Trophoblast cell (in vitro differentiated cells and primary cell): ENCODE results near the gene MYO18B.

Experiments used
- DNase-seq, 2 donors: peaks; one replicate each; pipeline ENCODE4 v3.0.0-alpha.2; 2016
- H2AFZ ChIP-seq: 2 replicates; pipeline ENCODE4 v1.6.1; 2013; ENCODE audit warnings: low read length, moderate library complexity, mild to moderate bottlenecking; ENCODE audit not compliant: insufficient read depth, poor library complexity
- H2AK5ac ChIP-seq: 2 replicates; pipeline ENCODE4 v1.6.1; 2013; ENCODE audit warnings: mild to moderate bottlenecking, low read length
- H2BK120ac ChIP-seq: 2 replicates; pipeline ENCODE4 v1.6.1; 2013; ENCODE audit warnings: low read length, mild to moderate bottlenecking, moderate library complexity; ENCODE audit not compliant: insufficient read depth, poor library complexity
- H2BK12ac ChIP-seq: 2 replicates; pipeline ENCODE4 v1.6.1; 2013; ENCODE audit warnings: mild to moderate bottlenecking, low read length, moderate library complexity
- H2BK5ac ChIP-seq: 2 replicates; pipeline ENCODE4 v1.6.1; 2013; ENCODE audit warnings: low read length, low read depth, moderate library complexity, mild to moderate bottlenecking; ENCODE audit not compliant: poor library complexity
- H3K14ac ChIP-seq: 2 replicates; pipeline ENCODE4 v1.6.1; 2013; ENCODE audit warnings: mild to moderate bottlenecking, low read length
- H3K18ac ChIP-seq: 2 replicates; pipeline ENCODE4 v1.6.1; 2013; ENCODE audit warnings: mild to moderate bottlenecking, low read length
- H3K23ac ChIP-seq: 2 replicates; pipeline ENCODE4 v1.6.1; 2013; ENCODE audit warnings: low read length
- H3K27ac ChIP-seq: 2 replicates; pipeline ENCODE4 v1.5.1; 2013; ENCODE audit warnings: low read depth, mild to moderate bottlenecking, inconsistent platforms, low read length, moderate library complexity
- H3K27me3 ChIP-seq: 2 replicates; pipeline ENCODE4 v1.6.1; 2013; ENCODE audit warnings: inconsistent platforms, mild to moderate bottlenecking, low read length, moderate library complexity; ENCODE audit not compliant: insufficient read depth
- H3K36me3 ChIP-seq, 2 experiments: 1 replicate in 1 of 2; 2 replicates in 1 of 2; pipeline ENCODE4 v1.6.1; 2013; ENCODE audit warnings: low read length in 2 of 2, mild to moderate bottlenecking in 2 of 2, moderate library complexity in 1 of 2; ENCODE audit not compliant: insufficient read depth in 2 of 2, control insufficient read depth in 1 of 2
- H3K4ac ChIP-seq: 2 replicates; pipeline ENCODE4 v1.6.1; 2013; ENCODE audit warnings: low read depth, mild to moderate bottlenecking, low read length, moderate library complexity
- H3K4me1 ChIP-seq, 2 experiments: 1 replicate in 1 of 2; 2 replicates in 1 of 2; pipeline ENCODE4 v1.6.1; 2013; ENCODE audit warnings: low read length in 2 of 2, mild to moderate bottlenecking in 2 of 2, moderate library complexity in 1 of 2; ENCODE audit not compliant: insufficient read depth in 2 of 2, control insufficient read depth in 1 of 2
- H3K4me2 ChIP-seq: 2 replicates; pipeline ENCODE4 v1.6.1; 2013; ENCODE audit warnings: inconsistent platforms, mild to moderate bottlenecking, low read length, moderate library complexity
- H3K4me3 ChIP-seq: 2 replicates; pipeline ENCODE4 v1.5.1; 2013; ENCODE audit warnings: mild to moderate bottlenecking, low read depth, low read length, inconsistent platforms
- H3K79me1 ChIP-seq: one replicate; pipeline ENCODE4 v1.6.1; 2013; ENCODE audit warnings: low read length
- H3K79me2 ChIP-seq: 2 replicates; pipeline ENCODE4 v1.6.1; 2013; ENCODE audit warnings: low read length, mild to moderate bottlenecking; ENCODE audit not compliant: control insufficient read depth, insufficient read depth, poor library complexity
- H3K9ac ChIP-seq: 2 replicates; pipeline ENCODE4 v1.6.1; 2013; ENCODE audit warnings: mild to moderate bottlenecking, low read length
- H3K9me3 ChIP-seq: 2 replicates; pipeline ENCODE4 v1.6.1; 2013; ENCODE audit warnings: low read depth, mild to moderate bottlenecking, control low read depth, inconsistent platforms, low read length; ENCODE audit not compliant: insufficient read depth
- H4K12ac ChIP-seq: 2 replicates; pipeline ENCODE4 v1.6.1; 2013; ENCODE audit warnings: low read depth, mild to moderate bottlenecking, low read length, moderate library complexity
- H4K8ac ChIP-seq: 2 replicates; pipeline ENCODE4 v1.6.1; 2013; ENCODE audit warnings: low read depth, mild to moderate bottlenecking, low read length, moderate library complexity
- H4K91ac ChIP-seq: one replicate; pipeline ENCODE4 v1.6.1; 2013; ENCODE audit warnings: low read depth, mild to moderate bottlenecking, low read length, moderate library complexity
- WGBS: extraction: QIAGEN DNeasy Blood & Tissue Kit; methylation state at CpG from one replicate; pipeline ENCODE4 v1.1.7; 2013; ENCODE audit warnings: missing lambda C conversion rate; ENCODE audit not compliant: insufficient read length, insufficient coverage; ENCODE audit errors: extremely low coverage; 5-methylcytosine and 5-hydroxymethylcytosine counted together

Gene MYO18B

GRCh38 chr22:25969901-25970300 is 227.9 kb downstream of the MYO18B start:
- Histone ChIP-seq H2AFZ (no peak overlapping the region), H2AK5ac (no peak overlapping the region)
- DNase-seq = no peak

GRCh38 chr22:25970374-25970911 is 228.5 kb downstream of the MYO18B start:
- Histone ChIP-seq H3K9me3 (no peaks in the 10 kb centered on the region), H3K18ac (no peak overlapping the region), H3K23ac (no peak overlapping the region), H2BK12ac (no peak overlapping the region), H3K79me1 (no peaks in the 10 kb centered on the region), H3K79me2 (no peaks in the 10 kb centered on the region), H2BK120ac (no peak overlapping the region), H3K4me2 (peak overlapping the region; percentile 25), H3K9ac (no peak overlapping the region), H4K8ac (no peak overlapping the region), H3K36me3 (no peaks in the 10 kb centered on the region), H4K12ac (no peak overlapping the region), H3K27ac (no peak overlapping the region), H3K27me3 (no peaks in the 10 kb centered on the region), H3K4me3 (no peak overlapping the region), H2AK5ac (no peak overlapping the region), H4K91ac (no peak overlapping the region), H3K4me1 (peaks cover 5 to 6% of the 10 kb centered on the region in 2 experiments), H3K14ac (no peak overlapping the region), H2AFZ (no peak overlapping the region), H2BK5ac (no peak overlapping the region), H3K4ac (no peak overlapping the region)
- peak in 1 of 2 donors; percentile 31 for DNase-seq
- WGBS = no CpG with 5 or more reads among the region's 6 CpGs

More at GRCh38 chr22:25969901-25970300, 227.9 kb downstream of the MYO18B start:
- no peaks in the 10 kb centered on the region for H3K36me3 ChIP-seq
- no peak overlapping the region for H3K4ac ChIP-seq
- H3K14ac ChIP-seq = no peak overlapping the region
- H3K27me3 ChIP-seq = no peaks in the 10 kb centered on the region
- WGBS = no CpG with 5 or more reads among the region's 2 CpGs
- H3K27ac ChIP-seq = no peak overlapping the region
- no peaks in the 10 kb centered on the region for H3K79me1 ChIP-seq
- H3K4me1 ChIP-seq = peaks cover 5 to 6% of the 10 kb centered on the region in 2 experiments
- no peak overlapping the region for H3K23ac ChIP-seq
- H3K4me3 ChIP-seq = no peak overlapping the region
- no peaks in the 10 kb centered on the region for H3K79me2 ChIP-seq
- H4K91ac ChIP-seq = no peak overlapping the region
- H3K4me2 ChIP-seq = no peak overlapping the region
- H3K18ac ChIP-seq = no peak overlapping the region
- no peak overlapping the region for H4K8ac ChIP-seq
- H2BK5ac ChIP-seq = no peak overlapping the region
- no peaks in the 10 kb centered on the region for H3K9me3 ChIP-seq
- H3K9ac ChIP-seq = no peak overlapping the region
- H2BK120ac ChIP-seq = no peak overlapping the region
- H2BK12ac ChIP-seq = no peak overlapping the region
- H4K12ac ChIP-seq = no peak overlapping the region

DNA sequence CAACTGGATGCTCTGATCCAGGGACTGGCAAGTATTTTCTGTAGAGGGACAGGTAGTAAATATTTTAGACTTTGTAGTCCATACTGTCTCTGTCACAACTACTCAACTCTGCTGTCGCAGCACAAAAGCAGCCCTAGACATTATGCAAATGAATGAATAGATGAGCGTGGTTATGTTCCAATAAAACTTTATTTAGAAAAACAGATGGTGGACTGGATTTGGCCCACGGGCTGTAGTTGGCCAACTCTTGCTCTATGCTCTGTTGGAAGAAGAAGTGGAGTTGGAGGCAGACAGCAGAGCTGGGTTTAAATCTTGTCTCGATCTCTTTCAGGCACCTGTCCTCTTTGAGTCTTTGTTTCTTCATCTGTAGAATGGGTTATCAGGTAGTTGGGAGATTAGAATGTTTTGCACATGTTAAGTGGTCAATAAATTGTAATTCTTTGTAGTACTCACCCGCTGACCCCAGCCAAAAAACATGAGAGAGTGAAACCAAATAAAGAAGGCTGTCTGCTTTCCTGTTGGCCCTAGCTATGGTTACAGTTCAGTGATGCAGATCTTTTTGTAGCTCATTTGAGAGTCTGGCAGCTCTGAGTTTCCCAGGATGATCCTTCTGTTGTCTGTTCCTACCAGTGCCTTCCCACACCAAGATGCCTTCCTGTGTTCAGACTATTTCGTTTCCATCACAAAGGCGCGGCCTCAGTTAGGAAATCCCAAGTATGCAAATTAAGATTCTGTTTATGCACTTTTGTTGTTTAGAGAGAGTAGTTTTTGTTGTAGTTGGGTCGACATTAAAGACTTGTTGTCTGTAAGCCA is 229.2 kb downstream of the MYO18B start:
- H3K27me3 ChIP-seq = no peaks in the 10 kb centered on the region
- H4K91ac ChIP-seq = no peak overlapping the region
- H3K9ac ChIP-seq = no peak overlapping the region
- H3K4me3 ChIP-seq = no peak overlapping the region
- no peaks in the 10 kb centered on the region for H3K9me3 ChIP-seq
- no peak for DNase-seq
- H3K36me3 ChIP-seq = no peaks in the 10 kb centered on the region
- H3K79me2 ChIP-seq = no peaks in the 10 kb centered on the region
- no peak overlapping the region for H2AFZ ChIP-seq
- peaks cover 5 to 6% of the 10 kb centered on the region in 2 experiments for H3K4me1 ChIP-seq
- no peak overlapping the region for H2BK12ac ChIP-seq
- H3K79me1 ChIP-seq = no peaks in the 10 kb centered on the region
- no peak overlapping the region for H3K23ac ChIP-seq
- no peak overlapping the region for H2BK120ac ChIP-seq
- H2BK5ac ChIP-seq = no peak overlapping the region
- no peak overlapping the region for H3K4ac ChIP-seq
- H4K8ac ChIP-seq = no peak overlapping the region
- H3K14ac ChIP-seq = no peak overlapping the region
- H3K27ac ChIP-seq = no peak overlapping the region
- no peak overlapping the region for H2AK5ac ChIP-seq
- no peak overlapping the region for H3K4me2 ChIP-seq
- no peak overlapping the region for H4K12ac ChIP-seq
- no peak overlapping the region for H3K18ac ChIP-seq
- no CpG with 5 or more reads among the region's 9 CpGs for WGBS

DNA sequence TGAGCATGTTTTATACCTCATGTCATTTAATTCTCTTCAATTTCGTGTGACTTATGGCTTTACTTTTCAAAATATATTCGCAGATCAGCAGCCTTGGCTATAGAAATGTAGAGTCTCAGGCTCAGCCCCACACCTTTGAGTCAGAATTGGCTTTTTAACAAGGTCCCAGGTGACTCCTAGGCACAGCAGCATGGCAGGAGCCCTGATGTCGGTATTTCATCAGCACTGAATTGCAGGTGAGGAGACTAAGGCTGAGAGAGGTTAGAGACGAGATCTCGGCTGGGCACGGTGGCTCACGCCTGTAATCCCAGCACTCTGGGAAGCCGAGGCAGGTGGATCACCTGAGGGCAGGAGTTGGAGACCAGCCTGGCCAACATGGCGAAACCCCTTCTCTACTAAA is 230.4 kb downstream of the MYO18B start:
- Histone ChIP-seq H3K79me1 (no peaks in the 10 kb centered on the region), H3K27ac (no peak overlapping the region), H3K4me3 (no peak overlapping the region), H3K27me3 (no peaks in the 10 kb centered on the region), H2BK12ac (no peak overlapping the region), H4K8ac (no peak overlapping the region), H2BK120ac (no peak overlapping the region), H2BK5ac (no peak overlapping the region), H3K36me3 (no peaks in the 10 kb centered on the region), H2AK5ac (no peak overlapping the region), H3K23ac (no peak overlapping the region), H4K12ac (no peak overlapping the region), H3K9ac (no peak overlapping the region), H3K4me2 (no peak overlapping the region), H3K4me1 (peaks cover 5 to 6% of the 10 kb centered on the region in 2 experiments), H3K79me2 (no peaks in the 10 kb centered on the region), H3K9me3 (no peaks in the 10 kb centered on the region), H3K4ac (no peak overlapping the region), H4K91ac (no peak overlapping the region), H2AFZ (no peak overlapping the region), H3K18ac (no peak overlapping the region), H3K14ac (no peak overlapping the region)
- DNase-seq = no peak
- no CpG with 5 or more reads among the region's 9 CpGs for WGBS
